Stimulated activated CD4-positive, alpha-beta T cell treated with anti-CD3 and anti-CD28 coated beads, Interleukin-1b, Interleukin-23, amount 100 ng/mL, for 48 hours (primary cell): Measurements from ENCODE around the gene SLC26A4.
"Not testable (repeated sequence)": the region's sequence is repeated elsewhere in the genome, so short reads cannot be mapped to it uniquely, and the experiment has no call there.

ENCODE experiments used
- DNase-seq: peaks from one replicate; pipeline ENCODE4 v3.0.0-alpha.2; 2020

Gene SLC26A4

GRCh38 chr7:107660381-107661080 is at the start of gene SLC26A4:
Gene SLC26A4, plus strand, starts transcription at chr7:107660828. Its CDS starts 814 bp downstream, at chr7:107661642.
- DNase-seq = peak; percentile 53

GRCh38 chr7:107613439-107613838 is 47.2 kb upstream of the SLC26A4 start:
- no peak for DNase-seq

DNA sequence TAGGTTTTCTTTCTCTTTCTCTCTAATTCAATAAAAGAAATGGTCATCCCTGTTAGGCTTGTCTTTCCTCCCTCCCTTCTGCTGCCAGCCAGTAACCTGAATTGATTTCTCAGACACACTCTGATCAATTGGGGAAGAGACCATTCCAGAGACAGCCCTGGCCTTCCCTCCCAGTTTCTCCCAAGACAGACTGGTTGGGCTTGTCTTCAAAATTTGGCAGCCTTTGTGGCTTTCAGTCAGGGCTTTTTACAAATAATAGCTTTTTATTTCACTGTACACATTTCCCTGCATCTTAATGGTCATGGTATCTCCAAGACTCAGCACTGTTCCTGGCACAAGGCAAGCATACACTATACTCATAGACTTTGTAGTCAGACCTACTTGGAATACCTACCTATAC is 46.7 kb upstream of the SLC26A4 start:
- no peak for DNase-seq

DNA sequence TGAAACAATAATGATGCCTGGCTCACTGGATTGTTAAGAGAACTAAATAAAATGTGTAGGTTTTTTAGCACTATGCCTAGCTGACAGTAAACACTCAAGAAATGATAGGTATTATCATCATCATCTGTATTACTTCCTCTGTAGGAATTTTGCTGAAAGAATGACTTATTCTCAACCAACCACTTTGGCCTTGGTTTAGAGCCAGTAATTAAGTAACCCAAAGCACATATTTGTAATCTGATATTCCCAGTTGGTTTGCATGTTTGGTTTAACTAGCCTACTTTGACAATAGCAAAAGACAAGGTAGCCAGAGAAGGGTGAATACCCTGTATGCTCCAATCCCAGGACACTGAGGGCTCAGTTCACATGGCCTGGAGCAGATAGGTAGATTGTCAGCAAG is 46.2 kb upstream of the SLC26A4 start:
- DNase-seq = no peak

- DNase-seq = no peak
Measured at GRCh38 chr7:107615910-107616680, 44.5 kb upstream of the SLC26A4 start.

GRCh38 chr7:107622429-107622828 is 38.2 kb upstream of the SLC26A4 start:
- DNase-seq = no peak

GRCh38 chr7:107622894-107623293 is 37.7 kb upstream of the SLC26A4 start:
- DNase-seq = no peak

DNA sequence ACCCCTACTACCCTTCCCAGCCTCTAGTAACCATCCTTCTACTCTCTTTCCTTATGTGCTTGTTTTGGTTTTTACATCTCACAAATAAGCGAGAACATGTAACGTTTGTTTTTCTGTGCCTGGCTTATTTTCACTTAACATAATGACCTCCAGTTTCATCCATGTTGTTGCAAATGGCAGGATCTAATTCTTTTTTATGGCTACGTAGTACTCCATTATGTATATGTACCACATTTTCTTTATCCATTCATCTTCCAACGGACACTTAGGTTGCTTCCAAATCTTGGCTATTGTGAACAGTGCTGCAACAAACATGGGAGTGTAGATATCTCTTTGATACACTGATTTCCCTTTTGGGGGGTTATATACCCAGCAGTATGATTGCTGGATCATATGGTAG is 33.6 kb upstream of the SLC26A4 start:
- DNase-seq = no peak

GRCh38 chr7:107628461-107629064 is 32.1 kb upstream of the SLC26A4 start:
- DNase-seq = no peak

DNA sequence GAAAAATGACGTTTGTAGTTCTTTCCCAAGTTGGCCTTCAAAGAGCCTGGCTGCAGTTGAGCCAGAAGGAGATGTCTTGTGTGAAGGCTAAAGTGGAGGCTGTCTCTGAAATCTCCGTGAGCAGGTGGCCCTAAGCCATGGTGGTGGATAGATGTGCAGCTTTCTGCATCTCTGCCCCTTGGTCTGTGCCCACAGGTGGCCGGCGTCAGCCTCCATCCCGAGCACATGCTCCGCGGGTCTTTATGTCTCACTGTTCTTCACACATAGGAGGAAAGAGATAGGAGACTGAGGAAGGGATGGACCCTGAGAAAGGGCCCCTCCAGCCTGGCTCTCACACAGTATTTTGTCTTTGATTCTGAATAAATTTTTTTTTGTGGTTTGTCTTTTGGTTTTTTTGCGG is 30.3 kb upstream of the SLC26A4 start:
- no peak for DNase-seq

DNA sequence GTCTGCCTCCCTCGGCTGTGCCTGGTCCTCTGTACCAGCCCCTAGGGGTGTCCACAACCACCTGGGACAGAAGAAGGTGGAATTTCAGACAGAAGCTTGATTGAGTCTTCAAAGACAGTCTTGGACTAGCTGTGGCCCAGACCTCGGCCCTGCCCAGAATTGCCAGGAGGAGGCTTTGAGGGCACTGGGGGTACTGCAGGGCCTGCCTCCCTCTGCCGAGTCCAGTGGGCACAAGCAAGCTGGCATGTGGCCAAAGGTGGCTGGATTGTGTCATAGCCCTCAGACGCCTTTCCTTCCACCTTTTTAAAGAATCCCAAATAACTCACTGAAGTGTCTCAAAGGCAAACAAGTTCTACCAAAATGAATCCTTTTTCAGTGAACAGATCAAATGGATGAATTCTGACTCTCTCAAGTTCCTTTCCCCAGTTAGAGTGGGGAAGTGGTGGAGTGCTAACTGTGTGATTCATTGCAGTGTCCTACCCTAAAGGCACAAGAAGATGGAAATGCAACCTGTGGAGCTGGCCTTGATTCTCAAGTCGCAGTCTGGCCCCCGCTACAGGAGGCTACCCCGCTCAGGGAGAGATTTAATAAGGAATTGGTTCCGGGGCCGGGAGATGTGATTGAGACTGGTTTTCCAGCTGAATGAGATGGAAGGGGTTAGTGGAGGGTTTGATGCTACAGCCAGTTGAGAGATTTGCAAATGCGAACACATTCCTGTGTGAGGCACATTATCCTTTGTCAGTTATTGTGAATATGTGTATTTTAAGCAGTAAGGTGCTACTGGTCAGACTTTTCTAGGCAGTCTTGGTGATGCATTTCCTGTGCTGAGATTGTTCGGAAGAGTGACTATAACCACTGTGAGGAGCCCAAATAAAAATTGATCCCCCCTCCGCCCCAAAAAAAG is 28.8 kb upstream of the SLC26A4 start:
- no peak for DNase-seq

GRCh38 chr7:107632492-107632865 is 28.1 kb upstream of the SLC26A4 start:
- no peak for DNase-seq

- no peak for DNase-seq
Measured at GRCh38 chr7:107638594-107638993, 22.0 kb upstream of the SLC26A4 start.

DNA sequence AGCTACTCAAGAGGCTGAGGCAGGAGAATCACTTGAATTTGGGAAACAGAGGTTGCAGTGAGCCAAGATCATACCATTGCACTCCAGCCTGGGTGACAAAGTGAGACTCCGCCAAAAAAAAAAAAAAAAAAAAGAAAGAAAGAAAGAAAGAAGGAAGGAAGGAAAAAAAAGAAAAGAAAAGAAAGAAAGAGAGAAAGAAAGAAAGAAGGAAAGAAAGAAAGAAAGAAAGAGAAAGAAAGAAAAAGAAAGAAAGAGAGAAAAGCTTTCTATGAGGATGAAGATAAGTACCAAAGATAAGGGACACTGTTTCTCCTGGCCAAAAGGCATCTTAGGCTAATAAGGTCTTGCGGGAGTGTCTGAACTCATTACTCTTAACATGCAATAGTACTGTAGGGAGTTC is 21.6 kb upstream of the SLC26A4 start:
- DNase-seq = not testable (repeated sequence)

GRCh38 chr7:107641676-107642075 is 19.0 kb upstream of the SLC26A4 start:
- DNase-seq = no peak

GRCh38 chr7:107642501-107642900 is 18.1 kb upstream of the SLC26A4 start:
- no peak for DNase-seq

GRCh38 chr7:107643407-107643806 is 17.2 kb upstream of the SLC26A4 start:
- no peak for DNase-seq

DNA sequence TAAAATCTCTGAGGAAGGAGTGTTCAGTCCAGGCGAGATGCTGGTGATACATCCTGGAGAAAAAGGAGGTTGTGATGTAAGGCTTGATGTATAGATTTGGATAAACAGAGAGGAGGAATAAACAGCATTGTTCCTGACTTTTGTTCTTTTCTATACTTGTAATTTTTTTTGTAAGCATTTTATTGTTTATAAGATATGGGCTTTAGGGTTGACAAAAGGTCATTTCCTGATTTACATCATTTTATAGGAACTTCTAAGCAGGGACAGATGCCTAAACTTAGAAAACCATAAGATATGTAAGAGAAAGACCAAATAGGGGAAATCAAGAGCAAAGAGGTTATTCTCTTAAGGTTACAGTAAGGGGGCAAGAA is 16.7 kb upstream of the SLC26A4 start:
- no peak for DNase-seq

- DNase-seq = no peak
Measured at GRCh38 chr7:107644309-107644974, 16.2 kb upstream of the SLC26A4 start.

GRCh38 chr7:107652642-107653041 is 8.0 kb upstream of the SLC26A4 start:
- no peak for DNase-seq

DNA sequence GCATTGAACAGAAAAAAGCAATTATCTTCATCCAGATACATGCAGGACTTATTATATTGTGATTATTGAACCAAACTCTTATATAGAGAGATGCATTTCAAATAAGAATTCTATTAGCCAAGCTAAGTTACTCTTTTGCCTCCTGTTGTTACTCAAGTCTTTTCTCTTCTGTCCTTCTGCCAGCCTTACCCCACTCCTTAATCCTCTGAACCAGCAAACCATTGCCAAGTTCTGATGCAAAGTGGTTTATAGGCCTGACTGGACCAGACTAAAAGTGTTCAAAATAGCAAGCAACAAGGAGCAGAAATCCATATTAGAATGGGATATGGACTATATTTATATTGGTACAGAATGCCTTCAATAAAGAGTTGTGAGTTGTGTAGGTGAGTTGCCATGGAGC is 2.2 kb upstream of the SLC26A4 start:
- DNase-seq = no peak

DNA sequence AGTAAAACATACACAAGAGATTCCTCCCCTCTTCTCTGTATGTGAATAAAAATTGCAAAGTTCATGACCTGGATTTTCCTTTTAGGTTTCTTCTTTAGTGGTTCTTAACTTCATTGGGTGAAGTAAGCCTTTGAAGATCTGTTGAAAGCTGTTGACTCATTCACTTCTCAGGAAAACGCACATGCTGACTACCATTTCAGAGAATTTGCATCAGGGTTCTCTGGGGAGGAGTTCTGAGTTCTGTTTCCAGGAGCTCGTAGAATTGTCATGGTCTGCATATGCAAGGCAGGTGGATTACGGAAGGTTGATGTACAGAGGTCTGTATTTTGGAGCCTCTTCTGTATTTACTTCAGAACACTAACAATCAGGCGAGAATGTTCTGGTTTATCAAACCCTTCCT is 962 bp upstream of the SLC26A4 start:
- peak; percentile 75 for DNase-seq
